NK-92 (cell line): ENCODE measurements around the gene RRAD.

Experiments used
- DNase-seq: peaks from one replicate; lab custom pipeline; 2025; ENCODE audit not compliant: unreplicated experiment; lab: John Stamatoyannopoulos, UW

The RRAD gene

GRCh38 chr16:66917741-66918140, 7.6 kb downstream of the RRAD start:
- DNase-seq: no peak

DNA sequence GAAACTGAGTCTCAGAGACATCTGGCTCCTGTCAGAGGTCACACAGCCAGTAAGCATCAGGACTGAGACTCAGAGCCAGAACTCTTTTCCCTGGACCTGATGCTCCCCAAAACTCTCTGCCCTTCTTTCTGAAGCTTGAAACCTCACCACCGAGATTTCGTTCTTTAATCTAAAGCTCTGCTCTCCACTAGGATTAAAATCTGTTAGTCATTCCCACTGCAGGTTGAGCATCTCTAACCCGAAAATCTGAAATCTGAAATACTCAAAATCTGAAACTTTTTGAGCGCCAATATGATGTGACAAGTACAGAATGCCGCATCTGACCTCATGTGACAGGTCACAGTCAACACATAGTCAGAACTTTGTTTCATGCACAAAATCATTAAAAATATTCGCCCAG, 8.8 kb downstream of the RRAD start:
- DNase-seq: no peak

- DNase-seq: no peak
These were observed 10.3 kb downstream of the RRAD start for GRCh38 chr16:66915041-66915440.

GRCh38 chr16:66914541-66914940, 10.8 kb downstream of the RRAD start:
- DNase-seq: no peak

- no peak for DNase-seq
These were observed 11.6 kb downstream of the RRAD start for GRCh38 chr16:66913711-66914110.

DNA sequence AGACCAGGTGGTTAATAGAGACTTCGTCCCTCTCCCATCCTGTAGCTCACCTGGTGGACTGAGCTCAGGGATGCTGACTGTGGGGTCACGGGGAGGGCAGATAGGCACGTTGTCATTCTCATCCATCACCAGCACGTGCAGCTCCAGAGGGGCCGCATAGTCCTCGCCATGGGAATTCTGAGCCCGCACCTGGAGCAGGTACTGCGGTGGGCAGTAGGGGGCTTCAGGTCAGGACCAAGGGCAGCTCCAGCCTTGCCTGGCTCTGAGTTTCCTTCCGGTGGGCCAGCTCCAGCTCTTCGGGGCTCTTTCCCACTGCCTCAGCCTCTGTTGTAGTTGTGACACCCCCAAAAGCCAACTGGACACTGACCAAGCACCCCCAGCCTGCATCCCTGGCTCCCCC, 12.3 kb downstream of the RRAD start:
- no peak for DNase-seq

DNA sequence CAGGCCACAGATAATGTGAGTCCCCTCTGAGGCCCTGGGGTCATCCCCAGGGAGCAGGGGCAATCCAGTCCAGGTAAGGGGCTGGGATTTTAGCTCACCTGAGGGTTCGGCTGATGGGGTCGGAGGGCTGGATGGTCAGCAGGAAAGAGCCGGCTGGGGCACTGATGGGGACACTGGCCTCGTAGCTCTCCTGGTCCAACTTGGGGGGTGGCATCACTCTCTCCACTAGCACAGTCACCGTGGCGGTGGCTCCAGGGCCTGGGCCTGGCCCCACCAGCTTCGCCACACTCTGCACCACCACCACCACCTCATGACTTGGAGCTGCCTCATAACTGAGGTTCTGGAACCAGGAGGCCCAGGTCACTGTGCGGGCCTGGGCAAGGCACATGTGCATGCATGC, 13.5 kb downstream of the RRAD start:
- no peak for DNase-seq

- DNase-seq: no peak
These were observed 14.2 kb downstream of the RRAD start for GRCh38 chr16:66911112-66911511.

DNA sequence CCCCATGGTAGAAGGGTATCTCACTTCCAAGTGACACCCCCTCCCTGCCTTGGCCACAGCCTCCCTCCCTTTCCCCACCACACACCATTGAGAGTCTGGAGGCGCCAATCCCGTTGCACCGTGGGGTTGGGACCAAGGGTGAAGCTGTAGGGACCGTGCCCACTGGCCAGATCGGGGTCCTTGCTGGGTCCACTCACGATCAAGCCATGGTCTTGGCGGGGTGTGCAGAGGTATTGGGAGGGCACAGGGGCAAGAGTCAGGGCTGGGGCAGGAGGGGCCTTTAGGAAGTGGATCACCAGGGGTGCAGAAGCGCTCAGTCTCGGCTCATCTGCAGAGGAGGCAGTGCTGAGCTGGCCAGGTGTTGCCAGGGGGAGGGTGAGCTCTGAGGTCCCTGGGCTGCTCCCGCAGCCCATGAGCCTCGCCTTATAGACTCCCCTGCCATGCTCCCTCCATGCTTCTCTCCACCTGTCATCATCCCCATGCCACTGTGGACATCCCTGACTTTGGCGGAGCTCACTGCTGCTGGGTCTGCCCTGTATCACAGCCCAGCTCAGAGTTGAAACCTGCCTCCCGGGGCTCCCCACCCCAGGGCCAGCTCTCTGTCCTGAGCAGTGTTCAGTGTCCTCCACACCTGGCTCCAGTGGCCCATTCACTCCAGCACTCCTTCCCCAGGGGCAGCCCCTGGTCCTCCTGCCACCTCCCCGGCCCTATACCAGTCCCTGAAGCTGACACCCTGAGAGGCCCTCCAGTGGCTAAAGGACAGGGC, 15.0 kb downstream of the RRAD start:
- DNase-seq: no peak

DNA sequence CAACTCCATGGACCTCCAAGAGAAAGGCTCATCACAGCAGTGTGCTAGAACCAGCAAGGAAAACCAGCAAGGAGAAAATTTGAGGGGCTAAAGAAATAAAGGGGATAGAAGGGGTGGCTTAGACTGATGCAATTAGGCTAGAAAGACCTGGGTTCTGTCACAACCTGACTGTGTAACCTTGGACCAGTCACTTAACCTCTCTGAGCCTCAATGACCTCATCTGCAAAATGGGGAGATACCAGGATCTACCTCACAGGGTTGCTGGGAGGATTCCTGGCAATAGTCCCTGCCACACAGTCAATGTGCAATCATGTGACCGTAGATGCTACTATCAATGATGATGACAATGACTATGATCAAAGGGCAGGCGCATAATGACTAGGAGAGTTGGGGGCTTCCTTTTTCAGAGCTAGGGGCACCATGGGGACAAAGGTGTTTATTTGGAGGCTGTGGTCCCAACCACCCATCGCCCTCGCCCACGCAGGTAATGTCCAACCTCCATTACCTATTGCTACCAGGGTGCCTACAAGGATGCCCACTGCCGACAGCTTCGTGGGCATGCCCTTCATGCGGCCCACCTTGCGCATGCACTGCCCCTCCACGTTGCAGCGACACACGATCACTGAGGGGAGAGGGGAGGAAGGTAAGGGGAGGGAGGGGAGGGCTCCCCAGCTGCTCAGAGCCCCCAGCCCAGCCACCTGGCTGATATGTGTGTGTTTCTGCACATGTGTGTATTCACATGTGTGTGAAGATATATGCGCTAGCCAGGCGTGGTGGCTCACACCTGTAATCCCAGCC, 16.4 kb downstream of the RRAD start:
- no peak for DNase-seq

- no peak for DNase-seq
These were observed 17.2 kb downstream of the RRAD start for GRCh38 chr16:66908116-66908515.

- DNase-seq: no peak
These were observed 18.2 kb downstream of the RRAD start for GRCh38 chr16:66906916-66907836.

GRCh38 chr16:66905633-66906539, 19.4 kb downstream of the RRAD start:
- no peak for DNase-seq

DNA sequence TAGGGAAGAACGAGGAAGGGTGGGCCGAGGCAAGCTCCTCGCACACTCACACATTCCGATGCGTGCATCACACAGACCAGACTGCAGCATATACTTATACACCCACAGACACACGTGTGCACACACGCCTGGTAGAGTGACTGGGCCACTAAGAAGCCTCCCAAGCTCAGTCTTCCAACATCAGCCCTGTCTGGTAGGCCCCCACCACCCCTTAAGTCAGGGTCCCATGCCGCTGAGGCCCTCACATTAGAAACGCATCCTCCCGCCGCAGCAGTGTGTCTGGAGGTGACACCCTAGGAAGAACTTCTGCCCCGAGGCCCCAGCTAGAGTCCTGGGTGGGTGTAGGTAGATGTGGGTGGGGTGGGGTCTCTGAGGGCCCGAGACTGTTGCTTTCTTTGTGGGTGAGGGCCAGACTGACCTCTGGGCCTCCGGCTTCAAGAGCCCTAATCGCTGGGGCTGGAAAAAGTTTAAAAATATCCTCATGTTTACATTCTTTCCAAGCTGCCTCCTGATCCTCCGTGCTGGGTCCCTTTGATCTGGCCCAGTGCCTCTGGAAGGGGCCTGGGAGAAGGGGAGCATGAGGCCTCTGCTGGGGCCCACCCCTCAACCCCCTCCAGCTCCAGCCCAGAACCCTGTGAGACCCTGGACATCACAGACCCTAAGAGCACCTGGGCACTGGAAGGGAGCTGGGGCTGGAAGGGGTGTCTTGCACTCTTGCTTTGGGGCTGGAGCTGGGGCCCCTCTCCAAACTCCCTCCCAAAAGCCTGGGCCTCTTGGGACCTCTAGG, 20.3 kb downstream of the RRAD start:
- DNase-seq: no peak

DNA sequence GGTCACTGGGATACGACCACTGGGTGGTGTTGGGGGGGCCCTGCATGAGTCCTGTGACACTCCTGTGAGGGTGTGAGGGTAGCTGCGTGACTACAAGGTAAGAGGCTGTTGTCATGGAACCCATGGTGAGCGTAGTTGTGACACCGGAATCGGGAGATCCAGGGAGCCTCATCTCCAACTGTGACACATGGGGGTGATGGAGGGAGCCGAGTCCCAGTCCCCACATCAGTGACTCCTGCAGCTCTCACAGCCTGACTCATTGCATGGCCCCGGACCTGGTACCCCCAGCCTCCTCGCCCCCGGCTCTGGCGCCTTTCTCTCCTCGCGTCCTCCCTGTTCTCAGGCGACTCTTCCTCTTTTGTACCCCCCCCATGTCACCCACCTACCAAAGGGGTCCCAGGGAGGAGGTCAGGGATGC, 20.9 kb downstream of the RRAD start:
- no peak for DNase-seq

DNA sequence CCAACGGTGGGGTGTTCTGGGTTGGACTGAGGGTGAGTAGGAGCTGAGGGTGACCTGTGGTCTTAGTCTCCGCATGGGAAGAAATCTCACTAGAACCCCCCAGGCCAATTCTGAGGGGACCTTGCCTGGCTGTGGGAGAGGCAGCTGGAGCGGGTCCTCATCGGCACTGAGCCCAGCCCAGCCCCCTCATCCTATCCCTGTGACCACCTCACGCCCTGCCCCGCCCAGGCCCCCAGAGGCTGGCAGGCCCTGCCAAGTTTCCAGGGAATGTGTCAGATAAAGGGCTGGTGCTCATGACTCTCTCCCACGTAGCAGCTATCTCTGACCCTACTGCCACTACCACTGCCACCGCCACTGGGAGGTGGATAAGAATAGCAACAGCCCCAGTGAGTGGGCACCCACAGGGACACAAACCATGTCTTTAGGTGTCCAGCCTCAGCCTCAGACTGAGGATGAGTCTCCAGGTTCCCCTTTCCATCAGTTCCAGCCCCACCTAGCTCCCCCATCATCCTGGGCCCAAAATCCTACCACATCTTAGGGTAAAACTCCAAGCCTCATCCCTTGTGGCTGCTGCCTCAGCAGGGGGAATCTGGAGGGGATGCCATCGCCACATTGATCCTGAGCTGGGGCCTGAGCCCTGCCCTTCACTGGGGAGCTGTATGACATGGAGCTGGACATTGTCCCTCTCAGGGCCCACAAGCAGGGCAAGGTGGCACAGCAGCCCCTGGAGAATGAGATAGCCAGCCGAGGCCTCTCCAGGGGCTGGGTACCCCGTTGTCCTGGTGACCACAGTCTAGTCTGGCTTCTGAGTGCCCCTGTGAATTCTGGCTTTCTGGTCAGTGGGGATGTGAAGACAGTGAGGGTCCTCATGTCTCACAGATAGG, 21.5 kb downstream of the RRAD start:
- no peak for DNase-seq

- no peak for DNase-seq
These were observed 22.4 kb downstream of the RRAD start for GRCh38 chr16:66902648-66903543.

DNA sequence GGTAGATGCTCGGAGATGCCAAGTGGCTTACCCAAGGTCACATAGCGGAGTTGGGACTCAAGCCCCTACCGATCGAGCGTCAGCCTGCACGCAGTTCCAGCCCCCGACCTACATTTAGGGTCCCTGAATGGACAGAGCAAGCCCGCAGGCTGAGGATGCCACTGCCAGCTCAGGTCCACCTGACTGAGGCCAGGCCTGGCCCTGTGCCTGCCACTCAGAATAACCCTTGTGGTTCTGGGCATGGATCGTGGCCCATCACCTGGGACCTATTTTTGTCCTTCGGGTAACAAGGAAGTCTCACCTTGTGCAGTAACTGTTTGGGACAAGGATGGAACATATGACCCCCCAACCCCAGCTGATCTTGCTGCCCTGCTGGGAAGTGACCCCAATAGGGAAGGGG, 23.7 kb downstream of the RRAD start:
- no peak for DNase-seq
